Fibroblast of skin of abdomen (primary cell): Measurements from ENCODE around the gene SPEG.

Source experiments
- DNase-seq: peaks from one replicate; pipeline ENCODE4 v3.0.0-alpha.2; 2013

The SPEG gene

GRCh38 chr2:219482674-219483405 is 48.2 kb downstream of the SPEG start:
- no peak for DNase-seq

- no peak for DNase-seq
These were observed 49.1 kb downstream of the SPEG start for GRCh38 chr2:219483451-219484342.

GRCh38 chr2:219484343-219485200 is 49.9 kb downstream of the SPEG start:
- DNase-seq: no peak

DNA sequence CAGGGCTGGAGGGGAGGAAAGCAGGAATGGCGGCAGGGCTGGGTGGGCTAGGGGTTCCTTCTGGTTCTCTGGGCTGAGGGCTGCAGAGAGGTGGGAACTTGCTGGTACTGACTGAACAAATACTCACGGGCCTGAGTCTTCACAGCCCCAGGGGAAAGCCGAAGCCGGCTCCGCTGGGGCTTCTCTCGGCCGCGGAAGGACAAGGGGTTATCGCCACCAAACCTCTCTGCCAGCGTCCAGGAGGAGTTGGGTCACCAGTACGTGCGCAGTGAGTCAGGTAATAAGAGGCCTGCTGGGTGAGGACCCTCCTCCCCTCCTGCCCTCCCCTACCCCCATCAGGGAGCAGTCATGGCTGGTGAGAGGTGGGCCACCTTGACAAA is 50.5 kb downstream of the SPEG start:
- no peak for DNase-seq

DNA sequence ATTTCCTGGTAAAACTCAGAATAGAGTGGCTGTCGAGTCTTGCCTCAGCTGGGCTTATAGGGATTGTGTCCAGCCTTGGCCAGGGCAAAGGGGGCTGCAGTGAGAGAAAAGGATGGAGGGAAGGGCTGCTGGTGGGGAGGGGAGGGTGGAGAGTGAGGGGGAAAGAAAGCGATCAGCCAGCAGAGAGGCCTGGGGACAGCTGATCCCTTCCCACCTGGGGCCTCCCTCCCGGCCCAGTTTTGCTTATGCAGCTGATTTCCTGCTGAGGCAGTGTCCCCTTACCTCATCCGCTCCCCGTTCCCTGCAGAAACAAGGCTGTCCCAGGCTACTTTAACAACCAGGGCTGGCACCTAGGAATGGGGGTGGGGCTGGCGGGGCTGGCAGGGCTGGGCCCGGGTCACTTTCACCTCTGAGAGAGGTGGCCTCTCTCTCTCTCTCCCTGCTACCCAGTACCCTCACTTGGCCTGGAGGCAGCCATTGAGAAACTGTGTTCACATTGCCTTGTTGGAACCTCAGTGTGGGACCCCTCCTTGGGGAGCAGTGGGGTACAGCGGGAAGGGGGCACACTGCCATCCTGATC is 51.8 kb downstream of the SPEG start:
- no peak for DNase-seq

DNA sequence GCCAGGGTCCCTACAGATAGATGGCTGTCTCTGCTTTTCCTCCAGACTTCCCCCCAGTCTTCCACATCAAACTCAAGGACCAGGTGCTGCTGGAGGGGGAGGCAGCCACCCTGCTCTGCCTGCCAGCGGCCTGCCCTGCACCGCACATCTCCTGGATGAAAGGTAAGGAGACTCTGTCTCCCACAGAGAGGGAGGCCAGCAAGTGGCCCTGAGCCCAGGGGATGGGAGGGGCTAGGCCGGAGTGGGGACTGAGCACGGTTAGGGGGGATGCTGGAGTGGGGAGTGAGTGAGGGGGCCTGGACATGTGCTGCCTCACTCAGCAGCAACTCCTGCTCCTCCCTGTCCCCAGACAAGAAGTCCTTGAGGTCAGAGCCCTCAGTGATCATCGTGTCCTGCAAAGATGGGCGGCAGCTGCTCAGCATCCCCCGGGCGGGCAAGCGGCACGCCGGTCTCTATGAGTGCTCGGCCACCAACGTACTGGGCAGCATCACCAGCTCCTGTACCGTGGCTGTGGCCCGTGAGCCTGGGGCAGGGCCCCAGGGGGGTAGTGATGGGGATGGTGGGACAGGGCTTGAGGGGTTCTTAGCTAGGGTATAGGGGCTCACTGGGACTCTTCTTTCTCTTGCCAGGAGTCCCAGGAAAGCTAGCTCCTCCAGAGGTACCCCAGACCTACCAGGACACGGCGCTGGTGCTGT is 53.7 kb downstream of the SPEG start:
- DNase-seq: no peak

DNA sequence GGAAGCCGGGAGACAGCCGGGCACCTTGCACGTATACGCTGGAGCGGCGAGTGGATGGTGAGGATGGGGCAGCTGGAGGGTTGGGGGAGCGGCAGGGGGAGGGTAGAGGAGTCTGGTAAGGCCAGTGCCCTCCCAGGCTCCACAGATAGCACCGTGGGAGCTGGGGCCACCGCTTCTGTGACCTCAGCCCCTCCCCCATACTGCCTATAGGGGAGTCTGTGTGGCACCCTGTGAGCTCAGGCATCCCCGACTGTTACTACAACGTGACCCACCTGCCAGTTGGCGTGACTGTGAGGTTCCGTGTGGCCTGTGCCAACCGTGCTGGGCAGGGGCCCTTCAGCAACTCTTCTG is 54.2 kb downstream of the SPEG start:
- DNase-seq: no peak

GRCh38 chr2:219489315-219489714 is 54.7 kb downstream of the SPEG start:
- no peak for DNase-seq

DNA sequence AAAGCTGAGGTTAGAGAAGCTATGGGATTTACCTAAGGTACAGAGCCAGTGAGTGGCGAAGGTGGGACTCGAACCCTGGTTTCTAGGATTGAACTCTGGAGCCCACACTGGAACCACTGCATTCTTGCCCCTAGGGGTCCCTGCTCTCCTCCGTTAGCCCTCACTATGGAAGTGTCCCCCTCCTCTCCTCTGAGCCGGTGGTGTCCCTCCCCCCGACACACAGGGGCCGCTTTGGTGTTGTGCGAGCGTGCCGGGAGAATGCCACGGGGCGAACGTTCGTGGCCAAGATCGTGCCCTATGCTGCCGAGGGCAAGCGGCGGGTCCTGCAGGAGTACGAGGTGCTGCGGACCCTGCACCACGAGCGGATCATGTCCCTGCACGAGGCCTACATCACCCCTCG is 55.5 kb downstream of the SPEG start:
- no peak for DNase-seq

GRCh38 chr2:219490600-219491130 is 56.0 kb downstream of the SPEG start:
- no peak for DNase-seq

DNA sequence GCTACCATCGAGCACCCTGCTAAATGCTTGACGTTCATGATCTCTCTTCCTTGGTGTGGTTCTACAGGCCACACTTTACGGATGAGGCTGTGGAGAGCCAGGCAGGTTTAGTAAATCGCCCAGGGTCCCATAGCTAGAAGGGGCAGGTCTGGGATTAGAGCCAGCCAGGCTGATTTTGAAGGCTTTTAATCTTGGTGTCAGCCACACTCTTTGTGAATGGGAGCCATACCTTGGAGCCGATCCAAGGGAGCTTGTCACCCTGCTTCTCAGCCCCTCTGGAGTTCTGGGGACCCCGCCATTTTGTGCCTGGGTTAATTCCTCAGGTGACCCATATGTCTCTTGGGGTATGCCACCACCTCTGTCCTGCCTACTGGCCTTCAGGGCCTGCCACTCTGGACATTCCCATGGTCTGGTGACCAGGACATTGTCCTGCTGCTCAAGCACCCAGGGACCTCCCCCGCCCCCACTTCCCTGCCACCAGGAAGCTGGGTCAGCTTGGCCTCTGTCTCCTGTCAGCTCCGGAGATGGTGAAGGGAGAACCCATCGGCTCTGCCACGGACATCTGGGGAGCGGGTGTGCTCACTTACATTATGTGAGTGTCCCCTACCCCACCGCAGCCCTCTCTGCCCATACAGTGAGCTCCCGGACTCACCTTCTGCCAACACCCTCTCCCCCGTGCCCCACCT is 56.8 kb downstream of the SPEG start:
- DNase-seq: no peak

GRCh38 chr2:219492575-219492974 is 57.9 kb downstream of the SPEG start:
- no peak for DNase-seq

- DNase-seq: no peak
These were observed 58.4 kb downstream of the SPEG start for GRCh38 chr2:219493086-219493485.

- no peak for DNase-seq
These were observed 60.4 kb downstream of the SPEG start for GRCh38 chr2:219494952-219495530.

GRCh38 chr2:219495531-219496122 is 61.0 kb downstream of the SPEG start:
- DNase-seq: peak; percentile 82

DNA sequence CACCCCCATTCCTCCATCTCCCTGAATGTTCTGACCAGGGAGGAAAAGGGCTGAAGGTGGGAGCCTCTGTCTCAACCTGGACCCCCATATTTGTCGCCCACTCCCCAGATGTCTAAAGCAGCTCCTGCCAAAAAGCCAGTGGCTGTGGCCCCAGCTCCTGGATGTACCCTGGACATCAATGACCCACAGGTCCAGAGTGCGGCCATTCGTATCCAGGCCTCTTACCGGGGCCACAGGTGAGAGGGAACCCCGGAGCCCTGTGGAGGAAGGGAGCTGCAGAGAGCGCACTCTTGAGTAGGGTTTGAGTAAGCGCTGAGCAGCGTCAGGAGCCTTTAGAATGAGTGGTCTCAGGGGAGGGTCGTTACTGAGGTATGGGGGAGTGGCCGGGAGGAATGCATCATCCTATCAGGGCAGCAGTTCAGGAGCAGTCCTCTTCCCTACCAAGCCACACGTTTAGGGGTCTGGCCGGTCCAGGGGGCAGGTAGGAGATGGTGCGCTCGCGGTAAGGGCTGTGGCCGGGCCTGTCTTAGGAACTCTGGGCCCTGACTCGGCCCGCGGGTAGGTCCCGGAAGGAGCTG is 61.7 kb downstream of the SPEG start:
- DNase-seq: no peak

GRCh38 chr2:219496825-219497494 is 62.3 kb downstream of the SPEG start:
- no peak for DNase-seq

- DNase-seq: peak; percentile 61
These were observed 63.0 kb downstream of the SPEG start for GRCh38 chr2:219497495-219498279.
